Bronchial epithelial cell (primary cell): ENCODE results near the gene SLC45A1. TPM values are rescaled to one million over a fixed set of nuclear protein-coding genes. Genes with fewer than 3 reads are reported as not detected.
A peak's percentile ranks its signal among the peaks of the same experiment; 100 is the strongest.

ENCODE experiments used
- DNase-seq: peaks from one replicate; pipeline ENCODE4 v3.0.0-alpha.2; 2010; ENCODE audit warnings: low read depth
- FAIRE-seq: peaks from 2 replicates; lab custom pipeline; 2011; peaks lifted over from hg19 to GRCh38; lab: Jason Lieb, UNC
- H3K27me3 ChIP-seq: 2 replicates; pipeline ENCODE4 v1.5.1; 2011; ENCODE audit warnings: low read length; ENCODE audit not compliant: control insufficient read depth, insufficient read depth
- H3K36me3 ChIP-seq: 2 replicates; pipeline ENCODE4 v1.5.1; 2011; ENCODE audit warnings: low read length; ENCODE audit not compliant: control insufficient read depth, insufficient read depth
- H3K4me3 ChIP-seq: 2 replicates; pipeline ENCODE4 v1.5.1; 2011; ENCODE audit warnings: mild to moderate bottlenecking, low read depth, low read length, control low read depth
- total RNA-seq: library from RNA; depleted of rRNA; stranded (reverse); fragments of >200 nt; gene quantifications from 2 replicates; pipeline ENCODE4 v1.2.1, GENCODE V29; 2014
- TF ChIP-seq, protein P1 (sequence below): IDR thresholded peaks from 2 replicates; pipeline ENCODE4 v1.5.1; 2011; ENCODE audit warnings: mild to moderate bottlenecking, moderate library complexity, low read length, control low read depth, inconsistent platforms; ENCODE audit not compliant: insufficient read depth, severe bottlenecking

Gene SLC45A1
- total RNA-seq, 1 donor from 2014 or later: 0.26 TPM

DNA sequence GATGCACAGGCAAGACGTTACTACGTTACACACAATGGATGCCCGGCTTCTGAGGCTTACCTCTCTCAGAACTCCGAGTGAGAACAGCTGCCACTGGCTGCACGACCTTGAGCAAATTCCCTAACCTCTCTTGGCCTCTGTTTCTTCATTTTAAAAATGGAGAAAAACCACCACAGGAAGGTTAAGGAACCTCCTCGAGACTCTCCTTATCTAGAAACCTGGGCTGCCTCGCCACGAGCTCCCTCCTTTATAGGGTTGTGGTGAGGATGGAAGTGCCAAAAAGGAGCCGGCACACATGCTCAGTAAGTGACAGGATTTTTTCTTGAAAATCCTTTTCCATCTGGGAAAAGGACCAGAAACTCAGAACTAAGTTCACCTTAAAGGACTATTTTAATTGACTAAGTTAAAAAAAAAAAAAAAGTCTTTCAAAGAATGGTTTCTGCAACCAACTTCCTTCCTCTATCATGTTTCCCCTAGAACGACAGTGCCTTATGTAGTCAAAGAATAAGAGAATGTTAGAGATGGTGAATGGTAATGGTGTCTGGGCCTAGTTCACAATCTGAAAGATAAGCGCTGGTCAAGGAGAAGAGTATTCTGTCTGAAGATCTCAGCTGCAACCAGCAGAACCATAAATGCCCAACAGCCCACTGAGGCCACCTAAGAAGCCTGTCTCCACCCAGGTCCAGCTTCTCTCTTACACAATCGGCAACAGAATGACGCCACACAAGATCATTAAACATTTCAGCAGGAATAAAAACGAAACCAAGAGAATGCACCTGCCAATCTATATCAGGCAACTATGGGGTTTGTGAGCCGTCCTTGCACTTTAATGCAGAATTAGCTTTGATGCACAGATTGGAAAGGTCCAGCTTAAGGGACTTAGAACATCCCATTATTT lies 64.9 kb downstream of the SLC45A1 start:
- no peaks in the 10 kb centered on the region for H3K36me3 ChIP-seq

DNA sequence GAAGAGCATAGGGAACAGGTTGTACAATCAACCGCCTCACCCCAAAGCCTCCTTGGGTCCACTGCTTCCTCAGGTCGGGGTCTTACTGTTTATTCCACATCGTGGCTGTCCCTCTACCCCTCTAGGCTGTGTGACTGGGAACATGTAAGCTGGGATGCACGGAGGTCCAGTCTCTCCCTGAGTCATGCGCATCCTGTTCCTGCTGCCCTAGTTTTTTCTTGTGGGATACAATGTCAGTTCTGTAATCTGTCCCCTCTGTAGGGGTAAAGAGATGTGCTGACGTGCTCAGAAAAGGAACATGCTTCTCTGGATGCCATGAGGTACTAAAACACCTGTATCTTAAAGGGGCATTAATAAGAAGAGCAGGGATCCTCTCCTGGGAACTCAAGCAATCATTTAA lies 66.2 kb downstream of the SLC45A1 start:
- Histone ChIP-seq H3K27me3 (no peaks in the 10 kb centered on the region), H3K4me3 (no peak overlapping the region), H3K36me3 (no peaks in the 10 kb centered on the region)
- TF ChIP-seq, protein P1, sequence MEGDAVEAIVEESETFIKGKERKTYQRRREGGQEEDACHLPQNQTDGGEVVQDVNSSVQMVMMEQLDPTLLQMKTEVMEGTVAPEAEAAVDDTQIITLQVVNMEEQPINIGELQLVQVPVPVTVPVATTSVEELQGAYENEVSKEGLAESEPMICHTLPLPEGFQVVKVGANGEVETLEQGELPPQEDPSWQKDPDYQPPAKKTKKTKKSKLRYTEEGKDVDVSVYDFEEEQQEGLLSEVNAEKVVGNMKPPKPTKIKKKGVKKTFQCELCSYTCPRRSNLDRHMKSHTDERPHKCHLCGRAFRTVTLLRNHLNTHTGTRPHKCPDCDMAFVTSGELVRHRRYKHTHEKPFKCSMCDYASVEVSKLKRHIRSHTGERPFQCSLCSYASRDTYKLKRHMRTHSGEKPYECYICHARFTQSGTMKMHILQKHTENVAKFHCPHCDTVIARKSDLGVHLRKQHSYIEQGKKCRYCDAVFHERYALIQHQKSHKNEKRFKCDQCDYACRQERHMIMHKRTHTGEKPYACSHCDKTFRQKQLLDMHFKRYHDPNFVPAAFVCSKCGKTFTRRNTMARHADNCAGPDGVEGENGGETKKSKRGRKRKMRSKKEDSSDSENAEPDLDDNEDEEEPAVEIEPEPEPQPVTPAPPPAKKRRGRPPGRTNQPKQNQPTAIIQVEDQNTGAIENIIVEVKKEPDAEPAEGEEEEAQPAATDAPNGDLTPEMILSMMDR: no peak
- FAIRE-seq (no peak), DNase-seq (no peak)

More for the DNA sequence above, 64.9 kb downstream of the SLC45A1 start:
- TF ChIP-seq, protein P1: no peak
- FAIRE-seq (no peak), DNase-seq (no peak)
- Histone ChIP-seq H3K4me3 (no peak overlapping the region), H3K27me3 (no peaks in the 10 kb centered on the region)

DNA sequence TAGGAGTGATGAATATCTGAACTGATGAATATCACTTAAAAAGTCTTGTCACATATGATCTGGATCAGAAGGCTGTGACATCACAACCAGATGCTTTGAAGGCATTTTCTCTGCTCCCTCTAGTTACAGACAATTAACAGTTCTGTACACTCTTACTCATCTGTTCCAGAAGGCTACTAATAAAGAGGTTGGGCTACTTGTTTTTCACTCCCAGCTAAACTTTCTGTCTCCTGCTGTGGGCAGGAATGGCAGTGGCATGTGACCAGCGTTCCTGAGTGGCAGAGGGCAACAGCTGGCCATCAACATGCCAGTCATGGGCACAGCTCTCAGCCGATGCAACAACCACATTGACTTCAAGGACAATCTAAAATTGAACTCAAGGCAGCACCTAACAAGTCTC lies 66.7 kb downstream of the SLC45A1 start:
- FAIRE-seq: peak; percentile 81
- Histone ChIP-seq H3K27me3 (no peaks in the 10 kb centered on the region), H3K4me3 (no peak overlapping the region), H3K36me3 (no peaks in the 10 kb centered on the region)
- TF ChIP-seq, protein P1: no peak
- no peak for DNase-seq

DNA sequence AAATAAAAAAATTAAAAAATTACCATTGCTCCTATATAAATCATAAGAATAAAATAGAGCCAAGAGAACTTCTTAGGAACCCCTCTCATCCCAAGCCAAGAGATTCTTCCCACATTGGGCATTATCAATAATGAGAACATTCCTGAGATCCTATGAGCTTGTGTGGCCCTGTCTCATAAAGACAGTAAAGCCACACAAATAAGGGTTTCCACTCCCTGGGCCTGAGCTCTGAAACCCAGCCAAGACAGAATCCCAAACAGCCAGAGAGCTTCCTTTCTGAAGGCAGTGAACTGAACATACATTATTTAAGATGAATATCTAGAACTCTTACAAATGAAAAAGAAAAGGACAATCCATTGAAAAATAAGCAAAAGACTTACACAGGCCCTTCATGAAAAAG lies 68.3 kb downstream of the SLC45A1 start:
- Histone ChIP-seq H3K27me3 (no peaks in the 10 kb centered on the region), H3K4me3 (no peak overlapping the region), H3K36me3 (peaks cover 2% of the 10 kb centered on the region)
- DNase-seq (no peak), FAIRE-seq (no peak)
- TF ChIP-seq, protein P1: no peak

DNA sequence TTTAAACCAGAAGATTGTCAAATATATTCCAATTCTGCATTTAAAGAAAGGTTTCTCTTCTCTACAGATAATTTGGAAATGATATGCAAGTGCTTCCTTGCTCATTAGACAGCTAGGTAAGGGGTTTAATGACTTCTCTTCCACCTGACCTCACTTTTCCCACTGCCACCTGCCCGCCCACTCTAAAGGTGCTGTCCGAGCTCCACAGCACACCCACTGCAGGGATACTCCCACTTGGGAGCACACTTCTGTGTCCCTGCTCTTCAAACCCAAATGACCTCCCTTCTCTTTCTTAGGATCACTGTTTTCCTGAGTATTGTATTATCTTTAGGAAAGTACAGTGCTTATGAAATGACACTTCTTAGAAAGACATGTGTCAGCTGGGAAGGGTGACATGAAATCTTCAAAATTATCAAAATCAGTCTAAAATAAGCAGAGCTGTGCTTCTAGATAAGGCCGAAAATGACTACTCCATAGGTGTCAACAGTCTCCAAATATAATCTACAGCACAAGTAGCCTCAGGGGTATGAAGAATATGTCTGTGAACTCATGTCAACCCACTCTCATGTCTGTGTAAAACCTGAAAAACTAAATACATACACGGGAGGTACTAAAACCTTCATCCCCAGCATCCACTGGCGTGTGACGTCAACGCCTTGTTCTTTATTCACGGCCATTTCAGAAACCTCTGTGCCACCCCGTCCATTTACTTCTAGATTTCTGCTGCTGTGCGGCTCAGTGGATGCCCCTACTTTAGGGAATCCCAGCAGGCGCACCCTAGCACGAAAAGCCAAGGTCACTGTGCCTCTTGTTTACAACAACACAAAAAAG lies 71.0 kb downstream of the SLC45A1 start:
- FAIRE-seq: no peak
- peaks cover 2% of the 10 kb centered on the region for H3K36me3 ChIP-seq
- no peak for DNase-seq
- H3K27me3 ChIP-seq: no peaks in the 10 kb centered on the region
- TF ChIP-seq, protein P1: no peak
- H3K4me3 ChIP-seq: no peak overlapping the region
